ENCODE measurements around the gene NPPA. TPM values are rescaled to one million over a fixed set of nuclear protein-coding genes. Genes with fewer than 3 reads are reported as not detected.
"Not testable (repeated sequence)": the region's sequence is repeated elsewhere in the genome, so short reads cannot be mapped to it uniquely, and the experiment has no call there.

Gene NPPA
- total RNA-seq, 1 experiment from 2014 or later = not detected

DNA sequence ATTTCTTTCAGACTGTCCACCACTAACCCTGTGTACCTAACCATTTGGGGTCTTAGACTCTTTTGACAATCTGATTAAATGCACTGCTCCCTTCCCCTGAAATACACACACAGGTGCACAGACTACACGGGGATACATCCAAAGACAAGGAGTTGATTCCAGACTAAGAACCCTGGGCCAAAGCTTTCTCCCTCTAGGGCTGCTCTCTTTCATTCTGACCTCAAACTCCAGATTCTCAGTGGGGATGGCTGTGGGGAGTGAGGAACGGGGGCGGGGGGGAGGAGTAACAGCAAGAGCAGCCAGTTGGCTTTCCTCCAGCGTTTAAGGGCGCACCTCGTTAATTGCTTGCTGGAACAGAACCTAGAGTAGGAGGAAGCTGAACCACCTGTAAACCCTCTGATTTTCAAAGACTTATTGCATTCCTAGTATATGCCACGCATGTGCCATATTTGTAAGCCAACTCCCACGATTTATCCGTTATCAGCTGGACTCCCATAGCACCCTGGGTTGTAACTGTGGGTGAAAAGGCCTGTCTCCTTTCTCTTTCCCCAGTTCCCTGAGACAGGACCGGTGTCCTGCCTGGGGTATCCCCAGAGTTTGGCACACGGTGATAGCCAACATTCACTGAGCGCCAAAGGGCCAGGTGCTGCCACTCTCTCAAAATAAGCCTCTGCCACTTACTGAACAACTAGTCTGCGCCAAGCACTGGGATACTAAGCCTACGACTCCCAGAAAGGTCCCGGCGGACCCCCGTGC lies 42.7 kb downstream of the NPPA start:
- RAD21 ChIA-PET (ENCODE audit: low non-redundant PET in 1 of 2, low total read pairs in 2 of 2, uncharacterized antibody in 2 of 2, unreplicated experiment in 2 of 2) = no interaction called here
- no peak overlapping the region for H2AFZ ChIP-seq (ENCODE audit: low read depth, low read length, poor library complexity, severe bottlenecking)
- no peak for ATAC-seq

DNA sequence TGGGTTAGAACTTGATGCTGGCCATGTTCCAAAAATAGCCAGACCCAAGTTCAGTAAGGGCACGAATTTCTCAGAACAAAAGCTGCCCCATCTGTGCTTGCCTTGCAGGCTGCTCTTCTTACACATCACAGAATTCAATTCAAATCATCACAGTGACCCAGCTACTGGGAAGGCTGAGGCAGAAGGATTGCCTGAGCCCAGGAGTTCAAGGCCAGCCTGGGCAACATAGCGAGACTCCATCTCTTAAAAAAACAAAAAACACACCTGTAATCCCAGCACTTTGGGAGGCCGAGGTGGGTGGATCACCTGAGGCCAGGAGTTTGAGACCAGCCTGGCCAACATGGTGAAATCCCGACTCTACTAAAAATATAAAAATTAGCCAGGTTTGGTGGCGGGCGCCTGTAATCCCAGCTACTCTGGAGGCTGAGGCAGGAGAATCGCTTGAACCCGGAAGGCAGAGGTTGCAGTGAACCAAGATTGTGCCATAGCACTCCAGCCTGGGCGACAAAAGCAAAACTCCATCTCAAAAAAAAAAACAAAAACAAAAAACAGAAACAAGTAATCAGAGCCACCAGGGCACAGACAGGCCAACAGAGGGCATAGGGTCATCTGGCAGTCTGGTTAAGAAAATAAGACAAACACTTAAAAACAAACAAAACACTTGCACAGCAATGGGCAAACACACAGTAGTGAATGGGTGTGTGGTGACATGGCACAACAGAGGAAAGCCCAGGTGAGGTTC lies 43.5 kb downstream of the NPPA start:
- H3K27me3 ChIP-seq (ENCODE audit: insufficient read depth, low read length); H3K9me3 ChIP-seq (ENCODE audit: control insufficient read depth in 1 of 2, insufficient read depth in 1 of 2, low read depth in 1 of 2, low read length in 2 of 2); BruUV-seq (replicated peaks); H4K20me1 ChIP-seq (ENCODE audit: insufficient read depth); H2AFZ ChIP-seq (ENCODE audit: low read depth, low read length, poor library complexity, severe bottlenecking); H3K9me2 ChIP-seq (ENCODE audit: insufficient read depth); H3K36me3 ChIP-seq (ENCODE audit: control insufficient read depth in 1 of 2, insufficient read depth in 2 of 2, low read length in 2 of 2); DNase-seq (ENCODE audit: low read depth, low spot score); ATAC-seq; intact Hi-C loops (cut with micrococcal nuclease): not testable (repeated sequence)
- POLR2A ChIA-PET = interaction anchor here (1.0 kb wide), 2 partner anchors 17 to 104 kb away, joined by 3 to 4 read pairs; no protein-coding TSS in a partner anchor
- Histone ChIP-seq H3K4me1 (ENCODE audit: control insufficient read depth in 1 of 2, insufficient read depth in 2 of 2, low read length in 2 of 2) (peaks cover 38 to 64% of the 10 kb centered on the region in 2 experiments), H3K4me3 (replicated peaks in 1 of 2; ENCODE audit: low read depth in 1 of 2, low read length in 2 of 2) (peak overlapping the region; percentile 58 to 71), H3K27ac (ENCODE audit: low read depth, low read length) (peak overlapping the region; percentile 89), H3K9ac (ENCODE audit: low read length) (peak overlapping the region; percentile 61), H3K4me2 (ENCODE audit: low read length) (peak overlapping the region; percentile 94), H3K79me2 (ENCODE audit: insufficient read depth, low read length) (peaks cover 15% of the 10 kb centered on the region)
- RAD21 ChIA-PET (ENCODE audit: low non-redundant PET in 1 of 2, low total read pairs in 2 of 2, uncharacterized antibody in 2 of 2, unreplicated experiment in 2 of 2) = interaction anchor here in 1 of 2 experiments (0.6 kb wide), 1 partner anchor 51 kb away, joined by 4 read pairs; no protein-coding TSS in a partner anchor
- CTCF ChIA-PET = interaction anchor here (0.8 kb wide), 1 partner anchor 17 kb away, joined by 3 read pairs; no protein-coding TSS in a partner anchor

More for the DNA sequence above, 42.7 kb downstream of the NPPA start:
- peaks cover 15% of the 10 kb centered on the region for H3K79me2 ChIP-seq (ENCODE audit: insufficient read depth, low read length)
- H3K4me2 ChIP-seq (ENCODE audit: low read length) = peak overlapping the region; percentile 94
- no peaks in the 10 kb centered on the region for H3K27me3 ChIP-seq (ENCODE audit: insufficient read depth, low read length)
- no peaks in the 10 kb centered on the region for H3K9me3 ChIP-seq (ENCODE audit: control insufficient read depth in 1 of 2, insufficient read depth in 1 of 2, low read depth in 1 of 2, low read length in 2 of 2)
- H3K36me3 ChIP-seq (ENCODE audit: control insufficient read depth in 1 of 2, insufficient read depth in 2 of 2, low read length in 2 of 2) = peaks cover 0 to under 1% of the 10 kb centered on the region in 2 experiments; a peak in 2 of 4 replicates
- TF ChIP-seq EZH2 (IDR thresholded peaks at IDR 0.05) = no peak
- TF ChIP-seq, protein P1, sequence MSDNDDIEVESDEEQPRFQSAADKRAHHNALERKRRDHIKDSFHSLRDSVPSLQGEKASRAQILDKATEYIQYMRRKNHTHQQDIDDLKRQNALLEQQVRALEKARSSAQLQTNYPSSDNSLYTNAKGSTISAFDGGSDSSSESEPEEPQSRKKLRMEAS (IDR thresholded peaks at IDR 0.05) = no peak
- TF ChIP-seq YY1 (IDR thresholded peaks at IDR 0.05; ENCODE audit: extremely low read depth, insufficient replicate concordance, low read depth, low read length) = no peak
- TF ChIP-seq TCF7L2 (IDR thresholded peaks at IDR 0.05; ENCODE audit: borderline replicate concordance, extremely low read depth, insufficient read depth, insufficient read length) = no peak
- TF ChIP-seq, protein P2, sequence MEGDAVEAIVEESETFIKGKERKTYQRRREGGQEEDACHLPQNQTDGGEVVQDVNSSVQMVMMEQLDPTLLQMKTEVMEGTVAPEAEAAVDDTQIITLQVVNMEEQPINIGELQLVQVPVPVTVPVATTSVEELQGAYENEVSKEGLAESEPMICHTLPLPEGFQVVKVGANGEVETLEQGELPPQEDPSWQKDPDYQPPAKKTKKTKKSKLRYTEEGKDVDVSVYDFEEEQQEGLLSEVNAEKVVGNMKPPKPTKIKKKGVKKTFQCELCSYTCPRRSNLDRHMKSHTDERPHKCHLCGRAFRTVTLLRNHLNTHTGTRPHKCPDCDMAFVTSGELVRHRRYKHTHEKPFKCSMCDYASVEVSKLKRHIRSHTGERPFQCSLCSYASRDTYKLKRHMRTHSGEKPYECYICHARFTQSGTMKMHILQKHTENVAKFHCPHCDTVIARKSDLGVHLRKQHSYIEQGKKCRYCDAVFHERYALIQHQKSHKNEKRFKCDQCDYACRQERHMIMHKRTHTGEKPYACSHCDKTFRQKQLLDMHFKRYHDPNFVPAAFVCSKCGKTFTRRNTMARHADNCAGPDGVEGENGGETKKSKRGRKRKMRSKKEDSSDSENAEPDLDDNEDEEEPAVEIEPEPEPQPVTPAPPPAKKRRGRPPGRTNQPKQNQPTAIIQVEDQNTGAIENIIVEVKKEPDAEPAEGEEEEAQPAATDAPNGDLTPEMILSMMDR (IDR thresholded peaks at IDR 0.05 in 2 of 3, conservative IDR thresholded peaks at IDR 0.05 in 1 of 3; ENCODE audit: borderline replicate concordance in 1 of 3, insufficient read depth in 1 of 3, low read depth in 2 of 3, low read length in 2 of 3) = no peak
- no peak for TF ChIP-seq SP1 (IDR thresholded peaks at IDR 0.05; ENCODE audit: low read depth)
- TF ChIP-seq POLR2AphosphoS5 (IDR thresholded peaks at IDR 0.05; ENCODE audit: low read depth, low read length) = no peak; the same call in 1 of the 2 replicates
- no peak for TF ChIP-seq CBX3 (IDR thresholded peaks at IDR 0.05; ENCODE audit: low read depth)
- TF ChIP-seq ZNF274 (IDR thresholded peaks at IDR 0.05; ENCODE audit: low read depth, low read length) = no peak
- TF ChIP-seq SIN3A (IDR thresholded peaks at IDR 0.05; ENCODE audit: low read depth) = no peak
- TF ChIP-seq POLR2A (IDR thresholded peaks at IDR 0.05; ENCODE audit: borderline replicate concordance, extremely low read depth, insufficient read depth, insufficient read length) = no peak
- no peak for TF ChIP-seq CEBPB (IDR thresholded peaks at IDR 0.05; ENCODE audit: low read depth)
- no peak for TF ChIP-seq ELF1 (IDR thresholded peaks at IDR 0.05; ENCODE audit: borderline replicate concordance, low read depth)
- H3K27ac ChIP-seq (ENCODE audit: low read depth, low read length) = peak overlapping the region; percentile 89
- BruUV-seq (replicated peaks) = TSS peak; percentile 51
- ChIA-PET POLR2A (no interaction called here), CTCF (no interaction called here)
- H3K4me1 ChIP-seq (ENCODE audit: control insufficient read depth in 1 of 2, insufficient read depth in 2 of 2, low read length in 2 of 2) = peaks cover 38 to 64% of the 10 kb centered on the region in 2 experiments
- no peaks in the 10 kb centered on the region for H4K20me1 ChIP-seq (ENCODE audit: insufficient read depth)
- peak overlapping the region; percentile 58 to 71 for H3K4me3 ChIP-seq (replicated peaks in 1 of 2; ENCODE audit: low read depth in 1 of 2, low read length in 2 of 2)
- intact Hi-C loops (cut with micrococcal nuclease) = no loop called here
- peak overlapping the region; percentile 61 for H3K9ac ChIP-seq (ENCODE audit: low read length)
- no peak for DNase-seq (ENCODE audit: low read depth, low spot score)
- H3K9me2 ChIP-seq (ENCODE audit: insufficient read depth) = no peaks in the 10 kb centered on the region
